Right renal pelvis (tissue), 4 donors: ENCODE measurements around the gene GALNT2. TPM values are rescaled to one million over a fixed set of nuclear protein-coding genes. Genes with fewer than 3 reads are reported as not detected.

Experiments
- DNase-seq, 4 donors: peaks; one replicate each; pipeline ENCODE4 v3.0.0-alpha.2; 2013; ENCODE audit warnings: low read depth in 4 of 4, low spot score in 3 of 4, missing footprints in 1 of 4
- polyA plus RNA-seq, 4 donors: library from polyadenylated mRNA; unstranded; fragments of 120-200 nt; gene quantifications; one replicate each; pipeline ENCODE4 v1.2.1, GENCODE V29; 2013; ENCODE audit not compliant: insufficient read length in 4 of 4

Gene GALNT2
- polyA plus RNA-seq, 4 donors: 61.4 to 72.6 (median 65.7) TPM

DNA sequence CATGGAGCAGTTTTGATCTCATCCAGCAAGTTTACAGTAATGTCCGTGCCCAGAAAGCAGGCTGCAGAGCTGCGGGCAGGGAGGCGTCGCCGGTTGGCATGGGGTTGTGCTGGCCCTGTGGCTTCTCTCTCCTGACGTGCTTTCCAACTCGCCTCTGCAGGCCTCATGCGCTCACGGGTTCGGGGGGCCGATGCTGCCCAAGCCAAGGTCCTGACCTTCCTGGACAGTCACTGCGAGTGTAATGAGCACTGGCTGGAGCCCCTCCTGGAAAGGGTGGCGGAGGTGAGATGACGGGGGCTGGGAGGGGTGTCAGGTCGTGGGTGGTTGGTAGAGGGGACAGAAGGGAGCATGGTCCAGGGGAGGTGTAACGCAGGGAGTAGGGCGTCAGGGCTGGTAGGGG is 176.1 kb downstream of the GALNT2 start:
- no peak for DNase-seq

DNA sequence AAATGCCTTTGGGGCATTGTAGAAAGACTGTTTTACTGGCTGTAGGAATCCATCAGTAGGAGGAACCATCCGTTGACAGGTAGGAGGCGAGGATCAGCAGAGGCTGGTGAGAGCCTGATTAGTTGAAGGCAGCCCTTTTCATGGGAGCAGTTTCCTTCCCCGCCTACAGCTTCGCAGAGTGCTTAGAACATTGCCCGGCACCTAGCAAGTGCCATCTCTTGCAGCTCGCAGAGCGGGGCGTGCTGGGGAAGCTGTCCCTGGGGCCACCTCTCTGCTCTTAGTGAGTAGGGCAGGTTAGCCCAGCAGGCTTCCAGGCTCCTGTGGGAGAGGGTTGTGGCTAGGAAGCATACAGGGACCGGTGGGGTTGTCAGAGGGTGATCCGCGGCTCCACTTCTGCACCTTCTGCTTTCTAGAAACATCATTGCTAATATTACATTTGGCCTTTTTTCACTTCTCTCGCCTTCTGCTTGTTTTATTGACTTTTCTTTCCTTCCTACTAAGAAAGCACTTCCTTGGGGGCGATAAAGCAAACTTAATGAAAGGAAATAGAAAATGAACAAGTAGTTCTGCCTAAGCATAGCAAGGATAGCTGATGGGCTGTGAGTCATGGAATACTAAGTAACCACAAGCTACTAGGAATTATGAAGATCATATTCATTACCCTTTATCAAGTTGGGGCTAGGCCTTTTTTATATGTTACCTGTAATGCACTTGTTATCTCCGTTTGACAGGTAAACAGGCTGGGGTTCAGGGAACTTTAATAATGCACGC is 176.7 kb downstream of the GALNT2 start:
- no peak for DNase-seq

DNA sequence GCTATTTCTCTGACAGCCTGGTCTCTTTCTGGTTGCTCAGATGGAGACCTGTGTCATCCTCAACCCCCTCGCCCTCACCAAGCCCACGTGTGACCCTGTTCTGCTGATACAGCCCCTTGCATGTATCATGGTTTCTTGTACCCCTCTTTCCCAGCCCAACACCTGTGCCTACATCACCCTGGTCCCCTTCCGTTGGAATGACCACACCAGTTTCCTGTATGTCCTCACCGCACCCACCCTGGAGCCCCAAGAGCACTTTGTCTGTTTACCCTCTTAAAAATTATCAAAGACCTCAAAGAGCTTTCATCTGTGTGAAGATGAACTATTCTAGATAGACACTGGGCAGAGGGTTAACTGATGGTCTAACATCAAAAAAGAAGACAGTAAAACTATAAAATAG is 179.5 kb downstream of the GALNT2 start:
- DNase-seq: no peak

DNA sequence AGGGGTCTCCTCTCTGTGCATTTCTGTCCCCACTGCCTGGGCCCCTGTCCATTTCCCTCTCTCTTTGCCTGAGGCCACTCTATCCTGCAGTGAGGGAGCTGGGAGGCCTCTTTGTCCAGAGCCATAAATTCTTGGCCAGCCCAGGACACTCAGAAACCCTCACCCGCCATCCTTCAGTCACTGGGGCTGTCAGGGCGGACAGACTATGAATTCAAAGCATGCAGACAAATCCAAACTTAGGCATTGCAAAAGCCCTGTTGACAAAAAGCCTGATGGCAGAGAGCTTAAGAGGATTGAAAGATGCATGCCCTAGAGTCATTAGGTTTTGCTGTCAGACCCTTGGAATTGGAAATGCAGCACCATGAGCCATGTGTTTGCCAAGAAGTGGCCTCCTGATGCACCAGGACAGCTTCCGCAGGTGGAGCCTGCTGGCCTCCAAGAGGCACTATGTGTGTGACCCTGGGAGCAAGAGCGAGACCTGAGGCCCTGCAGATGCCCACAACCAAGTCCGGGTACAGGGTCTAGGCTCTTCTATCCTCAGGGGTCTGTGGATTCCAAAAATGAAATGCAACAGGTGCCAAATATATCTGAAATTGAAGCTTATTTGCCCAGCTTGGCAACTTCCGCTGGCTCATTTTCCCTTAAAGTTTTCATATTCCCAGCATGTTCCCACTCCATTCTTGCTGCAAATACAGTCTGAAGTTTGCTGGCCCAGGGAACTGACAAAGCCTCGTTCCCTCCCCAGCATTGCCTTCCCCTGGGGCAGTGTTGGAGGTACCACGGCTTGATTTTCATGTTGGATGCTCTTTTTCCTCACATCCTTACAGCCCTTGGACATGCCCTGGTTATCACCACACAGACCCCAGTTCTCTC is 181.2 kb downstream of the GALNT2 start:
- DNase-seq: no peak

DNA sequence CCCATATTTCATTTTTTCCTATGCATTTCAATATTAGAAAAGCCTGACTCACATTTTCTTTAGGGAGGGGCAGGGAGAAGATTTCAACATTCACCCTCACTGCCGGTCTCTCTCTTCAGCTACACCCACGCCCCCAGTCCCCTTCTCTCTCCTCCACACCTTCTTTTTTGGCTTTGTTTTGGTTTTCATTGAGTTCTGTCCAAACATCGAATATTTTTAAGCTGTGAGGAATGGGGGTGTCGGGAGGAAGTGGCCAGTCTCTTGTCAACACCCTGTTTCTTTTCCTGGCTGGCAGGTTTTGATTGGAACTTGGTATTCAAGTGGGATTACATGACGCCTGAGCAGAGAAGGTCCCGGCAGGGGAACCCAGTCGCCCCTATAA is 181.8 kb downstream of the GALNT2 start:
- no peak for DNase-seq

DNA sequence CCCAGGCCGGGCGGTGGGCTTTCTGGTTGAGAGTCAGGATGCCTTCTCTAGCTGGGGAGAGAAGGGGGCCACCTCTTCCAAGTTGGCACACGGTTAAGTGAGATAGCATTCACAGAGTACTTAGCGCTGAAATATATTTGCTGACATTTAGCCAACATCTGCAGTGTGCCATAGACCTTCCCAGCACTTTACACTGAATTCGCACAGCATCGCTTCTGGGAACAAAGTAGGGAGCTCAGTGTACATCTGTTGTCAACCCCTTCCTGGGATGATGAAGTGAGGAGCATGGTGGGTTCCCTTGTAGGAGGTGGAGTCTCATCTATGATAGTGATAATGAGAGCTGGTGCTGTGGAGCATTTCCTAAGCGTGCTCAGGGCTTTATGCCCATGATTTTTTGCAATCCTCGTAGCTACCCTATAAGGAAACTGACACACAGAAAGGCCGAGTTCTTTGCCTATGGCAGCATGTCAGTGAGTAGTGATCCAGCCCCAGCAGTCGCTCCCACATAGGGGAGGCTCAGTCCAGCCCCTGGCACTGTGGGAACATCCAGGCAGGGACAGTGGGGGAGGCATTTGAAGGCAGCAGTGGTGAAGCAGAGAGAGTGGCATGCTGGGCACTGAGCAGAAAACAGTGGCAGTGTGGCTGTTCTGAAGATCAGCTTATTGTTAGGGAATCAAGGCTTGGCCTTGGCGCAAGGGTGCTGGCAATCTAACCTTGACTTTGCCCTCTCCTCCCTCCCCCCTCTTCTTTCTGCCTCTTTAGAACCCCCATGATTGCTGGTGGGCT is 182.8 kb downstream of the GALNT2 start:
- DNase-seq: no peak

DNA sequence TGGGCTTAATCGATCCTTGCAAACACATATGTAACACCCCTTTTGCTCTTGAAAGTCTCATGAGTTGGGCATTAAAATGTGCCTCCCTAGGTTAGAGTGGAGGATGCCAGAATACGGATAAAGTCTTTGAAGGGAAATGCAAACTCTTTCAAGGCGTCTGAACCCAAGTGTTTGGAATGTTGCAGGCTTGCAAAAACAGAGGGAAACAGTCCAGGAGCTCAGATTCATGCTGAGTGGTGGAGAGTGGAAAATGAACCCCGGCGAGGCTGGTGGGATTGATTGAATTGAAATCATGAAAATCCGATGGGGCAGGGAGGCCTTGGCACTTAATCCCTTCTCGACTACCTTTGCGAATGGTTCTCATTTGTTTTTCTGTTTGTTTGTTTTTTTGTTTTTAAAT is 183.6 kb downstream of the GALNT2 start:
- no peak for DNase-seq

DNA sequence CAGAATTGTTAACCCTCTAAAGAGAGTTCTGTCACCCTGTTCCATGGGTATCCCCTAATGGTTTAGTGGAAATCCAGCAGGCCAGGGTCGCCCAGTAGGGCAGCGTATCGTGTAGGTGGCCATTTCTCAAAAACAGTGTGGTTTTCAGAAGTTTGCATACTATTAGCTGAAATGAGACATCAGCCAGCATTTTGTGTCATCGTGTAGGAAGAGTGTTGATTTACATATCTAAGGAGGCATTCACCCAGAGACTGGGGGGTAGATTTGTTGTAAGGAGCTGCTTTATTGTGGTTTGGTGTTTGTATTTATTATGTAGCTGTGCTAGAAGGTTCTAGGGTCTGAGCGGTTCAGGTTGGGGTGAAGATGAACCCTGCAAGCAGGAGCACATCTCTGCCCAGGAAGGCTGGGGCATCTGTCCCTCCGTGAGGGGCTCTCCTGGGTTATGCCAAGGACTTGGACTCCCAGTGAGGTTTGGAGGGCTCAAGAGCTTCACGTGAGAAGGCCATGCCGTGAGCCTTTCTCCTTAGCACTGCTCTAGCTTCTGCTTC is 184.7 kb downstream of the GALNT2 start:
- no peak for DNase-seq

DNA sequence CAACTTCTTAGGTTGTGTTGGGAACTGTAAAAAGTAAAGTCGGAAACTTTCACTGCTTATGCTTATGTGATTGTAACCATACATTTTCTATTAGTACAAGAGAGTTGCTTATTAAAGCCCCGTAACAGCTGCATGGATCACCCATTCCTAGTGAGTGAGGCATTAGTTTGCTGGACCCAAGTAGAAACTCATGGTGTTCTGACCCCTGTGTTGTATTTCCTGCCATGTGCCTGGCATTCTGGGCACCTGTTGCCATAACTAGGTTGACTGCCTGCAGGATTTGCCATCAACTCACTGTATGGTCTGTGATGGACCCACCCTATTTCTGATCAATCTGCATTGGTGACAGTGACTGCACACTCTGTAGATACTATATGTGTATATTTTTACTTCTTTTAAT is 186.1 kb downstream of the GALNT2 start:
- DNase-seq: no peak

DNA sequence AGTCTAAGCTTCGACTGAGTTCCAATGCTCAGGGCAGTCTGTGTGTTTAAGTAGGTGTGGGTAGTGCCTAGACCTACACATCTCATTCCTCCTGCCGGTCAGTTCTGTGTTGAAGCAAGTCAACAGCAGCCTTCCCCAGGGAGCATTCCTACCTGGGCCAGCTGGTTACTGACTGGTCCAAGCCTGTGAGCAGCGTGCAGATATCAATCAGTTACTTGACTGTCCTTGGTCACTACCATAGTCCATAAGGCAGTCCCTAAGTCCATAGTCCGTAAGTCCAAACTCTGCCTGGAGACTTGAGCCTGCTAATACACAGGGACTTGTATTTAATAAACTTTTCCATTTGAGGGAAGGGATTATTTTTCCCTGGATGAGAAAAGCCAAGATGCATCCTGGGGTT is 187.2 kb downstream of the GALNT2 start:
- DNase-seq: no peak

DNA sequence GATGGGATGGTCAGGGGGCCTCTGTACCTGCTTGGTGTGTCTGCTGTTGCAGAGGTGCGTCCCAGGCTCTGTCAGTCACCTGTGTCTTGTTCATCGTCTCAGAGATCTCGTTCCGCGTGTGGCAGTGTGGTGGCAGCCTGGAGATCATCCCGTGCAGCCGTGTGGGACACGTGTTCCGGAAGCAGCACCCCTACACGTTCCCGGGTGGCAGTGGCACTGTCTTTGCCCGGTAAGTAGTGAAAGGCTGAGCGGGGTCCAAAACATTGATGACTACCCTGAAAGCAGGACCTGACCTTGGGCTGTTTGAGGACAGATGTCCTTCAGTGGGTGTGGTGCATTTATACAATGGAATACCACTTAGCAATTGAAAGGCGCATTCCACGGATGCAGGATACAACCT is 188.1 kb downstream of the GALNT2 start:
- DNase-seq: no peak

DNA sequence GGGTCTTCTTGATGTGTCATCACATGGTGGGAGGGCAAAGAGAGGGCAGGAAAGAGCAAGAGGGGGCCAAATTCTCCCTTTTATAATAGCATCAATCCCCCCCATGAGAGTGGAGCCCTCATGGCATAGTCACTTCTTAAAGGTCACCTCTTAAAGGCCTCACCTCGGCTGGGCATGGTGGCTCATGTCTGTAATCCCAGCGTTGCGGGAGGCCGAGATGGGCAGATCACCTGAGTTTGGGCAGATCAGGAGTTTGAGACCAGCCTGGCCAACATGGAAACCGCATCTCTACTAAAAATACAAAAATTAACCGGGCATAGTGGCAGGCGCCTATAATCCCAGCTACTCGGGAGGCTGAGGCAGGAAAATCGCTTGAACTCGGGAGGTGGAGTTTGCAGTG is 189.0 kb downstream of the GALNT2 start:
- DNase-seq: no peak

DNA sequence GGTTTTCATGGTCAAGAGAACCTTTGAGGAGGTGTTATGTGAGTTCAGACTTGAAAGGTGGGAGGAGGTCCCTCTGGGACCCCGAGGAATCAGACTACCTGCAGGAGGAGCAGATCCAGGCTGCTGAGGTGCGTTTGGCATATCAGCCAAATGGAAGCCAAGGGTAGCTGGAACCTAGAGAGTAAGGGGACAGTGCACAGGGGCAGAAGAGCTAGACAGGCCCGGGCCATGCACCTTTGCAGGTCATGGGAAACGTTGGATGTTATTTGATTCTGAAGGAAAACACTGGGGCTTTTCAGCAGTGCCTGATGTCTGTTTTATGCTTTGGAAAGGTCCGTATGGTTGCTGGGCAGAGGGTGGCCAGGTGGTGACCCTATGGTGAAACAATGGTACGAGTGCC is 189.9 kb downstream of the GALNT2 start:
- no peak for DNase-seq

DNA sequence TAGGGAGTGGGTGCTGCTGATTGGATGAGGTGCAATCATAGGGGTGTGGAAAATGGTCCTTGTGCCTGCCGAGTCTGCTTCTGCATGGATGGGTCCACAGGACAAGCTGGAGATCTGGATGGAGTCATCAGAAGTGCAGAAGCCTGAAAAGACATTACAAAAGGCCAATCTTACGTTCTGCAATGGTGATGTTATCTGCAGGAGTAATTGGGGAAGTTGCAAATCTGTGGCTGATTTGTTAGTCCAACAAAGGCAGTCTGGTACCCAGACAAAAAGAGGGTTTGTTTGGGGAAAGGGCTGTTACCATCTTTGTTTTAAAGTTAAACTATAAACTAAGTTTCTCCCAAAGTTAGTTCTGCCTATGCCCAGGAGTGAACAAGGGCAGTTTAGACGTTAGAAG is 192.6 kb downstream of the GALNT2 start:
- DNase-seq: no peak

DNA sequence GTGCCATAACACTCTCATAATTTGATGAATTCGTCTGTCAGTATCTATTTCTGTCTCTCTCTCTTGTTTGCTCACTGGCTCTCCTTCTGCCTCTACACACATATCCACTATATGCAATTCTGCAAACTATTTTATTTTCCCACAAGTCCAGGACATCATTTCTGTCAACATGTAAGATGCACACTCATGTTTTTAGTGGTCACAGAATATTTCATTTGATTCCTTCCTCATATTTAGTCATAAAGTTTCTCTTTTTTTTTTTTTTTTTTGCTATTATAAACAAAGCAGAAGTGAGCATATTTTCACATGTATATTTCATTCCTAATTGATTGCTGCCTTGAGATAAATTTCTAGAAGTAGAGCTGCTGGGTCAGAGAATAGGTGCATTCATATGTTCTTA is 193.8 kb downstream of the GALNT2 start:
- DNase-seq: no peak

DNA sequence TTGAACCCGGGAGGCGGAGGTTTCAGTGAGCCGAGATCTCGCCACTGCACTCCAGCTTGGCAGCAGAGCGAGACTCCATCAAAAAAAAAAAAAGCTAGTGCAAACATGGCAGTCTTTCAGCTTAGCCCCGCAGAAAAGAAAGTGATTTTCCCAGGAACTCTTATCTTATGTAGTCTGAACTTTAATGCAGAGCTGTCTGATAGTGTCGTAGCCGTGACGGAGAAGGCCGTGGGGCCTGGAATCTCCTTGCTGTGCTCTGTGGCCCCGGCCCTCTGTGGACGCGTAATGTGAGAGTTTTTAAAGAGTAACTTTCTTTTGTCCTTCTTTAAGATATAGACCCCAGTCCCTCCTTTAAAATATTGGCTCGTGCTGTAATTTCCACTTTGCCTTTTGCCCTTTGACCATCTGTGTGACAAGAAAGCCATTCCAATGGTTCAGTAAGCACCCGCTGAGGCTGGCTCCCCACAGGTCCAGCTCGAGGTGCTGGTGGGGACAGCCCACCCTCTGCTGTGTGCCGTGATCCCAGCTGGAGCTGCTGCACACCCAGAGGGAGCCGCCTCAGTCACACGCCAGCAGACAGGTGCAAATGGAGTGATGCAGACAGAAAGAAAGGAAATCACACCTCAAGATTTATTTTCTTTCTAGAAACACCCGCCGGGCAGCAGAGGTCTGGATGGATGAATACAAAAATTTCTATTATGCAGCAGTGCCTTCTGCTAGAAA is 195.1 kb downstream of the GALNT2 start:
- no peak for DNase-seq

DNA sequence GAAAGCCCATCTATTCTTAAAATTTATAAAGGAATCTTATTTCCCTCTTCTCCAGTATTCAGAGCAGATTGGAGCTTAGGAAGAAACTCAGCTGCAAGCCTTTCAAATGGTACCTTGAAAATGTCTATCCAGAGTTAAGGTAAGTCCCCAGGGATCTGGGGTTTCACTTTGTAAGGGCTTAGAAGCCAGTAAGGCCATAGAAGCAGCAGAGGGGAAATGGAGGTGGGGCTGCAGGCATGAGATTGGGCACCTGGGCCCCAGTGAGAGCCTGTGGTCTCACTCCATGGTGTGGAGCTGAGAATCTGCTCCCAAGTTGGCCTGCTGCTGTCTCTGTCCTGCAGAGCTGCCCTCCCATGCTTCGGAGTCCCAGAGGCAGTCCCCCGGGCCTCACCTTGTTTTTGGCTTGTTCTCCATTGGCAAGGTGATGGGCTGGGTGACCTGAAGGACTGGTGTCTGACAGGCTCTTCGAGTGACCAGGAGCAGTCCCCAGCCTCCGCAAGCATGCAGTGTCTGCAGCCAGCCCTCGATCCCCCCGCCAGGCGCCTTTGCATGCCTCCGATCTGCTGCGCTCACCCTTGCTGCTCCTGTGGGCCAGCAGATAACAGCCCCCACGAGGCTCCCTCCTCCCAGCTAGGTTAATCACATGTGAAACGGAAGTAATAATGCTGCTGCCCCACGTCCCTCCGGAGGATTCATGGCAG is 196.0 kb downstream of the GALNT2 start:
- no peak for DNase-seq

DNA sequence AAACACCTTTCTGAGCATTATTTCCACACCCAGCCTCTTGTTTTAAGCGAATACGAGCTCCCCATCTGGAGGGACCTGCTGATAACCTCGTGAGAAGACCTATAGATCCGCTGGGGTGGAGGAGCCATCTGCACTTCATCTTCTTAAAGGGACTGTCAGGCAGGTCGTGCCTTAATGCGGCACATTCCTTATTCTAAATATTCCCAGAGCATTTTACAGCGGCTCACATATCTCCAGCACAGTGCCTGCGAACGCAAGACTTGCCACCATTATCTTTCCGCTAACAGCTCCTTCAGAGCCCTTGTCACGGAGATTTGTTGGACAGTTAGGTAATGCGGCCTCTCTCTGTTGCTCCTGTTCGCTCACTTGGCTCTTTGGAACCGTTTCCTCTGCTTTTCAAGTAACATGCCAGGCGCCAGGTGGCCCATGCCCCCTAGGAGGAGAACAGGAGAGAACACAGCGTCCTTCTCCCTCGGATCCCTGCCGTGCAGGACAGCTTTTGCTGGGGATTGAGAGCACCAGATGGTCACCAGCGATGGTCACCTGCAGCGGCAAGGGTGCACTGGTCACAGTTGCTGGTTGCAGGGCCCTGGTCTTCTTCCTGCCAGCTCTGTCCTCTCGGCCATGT is 196.6 kb downstream of the GALNT2 start:
- no peak for DNase-seq

DNA sequence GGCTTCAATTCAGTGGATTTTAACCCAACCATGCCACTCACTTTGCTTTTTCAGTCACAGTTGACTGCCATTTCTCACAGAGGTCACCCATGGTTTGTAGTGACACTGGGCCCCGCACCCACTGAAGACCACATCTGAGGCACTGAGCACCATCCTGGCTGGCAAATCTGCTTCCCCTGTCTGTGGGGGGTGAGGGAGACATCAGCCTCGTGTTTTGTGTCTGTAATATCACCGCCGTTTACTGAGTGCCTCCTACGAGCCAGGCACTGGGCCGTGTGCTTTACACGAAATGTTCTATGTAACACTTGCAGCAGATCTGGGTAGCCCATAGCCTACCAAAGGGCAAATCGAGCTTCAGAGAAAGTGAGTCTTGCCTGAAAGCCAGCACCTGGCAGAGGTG is 197.3 kb downstream of the GALNT2 start:
- DNase-seq: no peak
